HG02588 (cell line): ENCODE data around the gene CALHM3.
"Not testable (repeated sequence)": the region's sequence is repeated elsewhere in the genome, so short reads cannot be mapped to it uniquely, and the experiment has no call there.

Experiments
- ATAC-seq: cut with Tn5 transposase; IDR thresholded peaks from one replicate; pipeline ENCODE4 v1.9.1; 2021; ENCODE audit warnings: mild to moderate bottlenecking, moderate library complexity; ENCODE audit not compliant: unreplicated experiment

The CALHM3 gene

DNA sequence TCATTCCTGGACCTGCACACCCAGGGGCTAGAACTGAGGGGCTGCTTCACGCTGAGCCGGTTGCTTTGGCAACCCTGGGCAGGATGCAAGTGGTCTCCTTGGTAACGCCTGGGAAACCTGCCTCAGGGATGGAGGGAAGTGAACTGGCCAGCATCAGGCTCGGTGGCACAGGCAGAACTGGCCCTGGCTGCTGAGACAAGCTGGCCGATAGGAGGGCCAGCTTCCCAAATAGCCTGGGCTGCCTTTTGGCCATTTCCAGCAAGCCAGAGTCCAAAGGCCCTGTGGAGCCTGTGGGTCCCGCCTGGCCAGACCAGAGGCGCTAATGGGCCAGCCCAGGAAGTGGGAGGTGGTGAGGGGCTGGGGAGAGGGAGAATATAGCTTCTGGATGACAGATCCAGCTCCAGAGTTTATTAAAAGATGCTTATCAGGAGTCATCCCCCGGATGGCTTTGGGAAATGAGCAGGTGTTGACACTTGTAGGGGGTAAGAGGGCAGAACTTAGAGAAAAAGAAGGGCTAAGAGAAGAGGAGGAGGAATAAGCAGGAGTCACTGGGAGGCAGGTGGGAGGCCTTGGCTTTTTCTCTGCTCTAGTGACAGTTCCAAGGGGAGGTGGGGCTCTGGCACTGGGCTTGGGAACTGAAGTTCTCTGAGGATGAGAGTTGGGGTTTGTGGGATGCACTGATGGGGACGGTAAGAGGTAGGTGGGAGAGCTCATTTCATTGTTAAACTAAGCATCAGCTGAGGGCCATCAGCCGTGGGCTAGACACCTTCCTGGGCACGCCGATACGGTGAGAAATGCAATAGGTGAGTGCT lies 24.0 kb upstream of the CALHM3 start:
- no peak for ATAC-seq

DNA sequence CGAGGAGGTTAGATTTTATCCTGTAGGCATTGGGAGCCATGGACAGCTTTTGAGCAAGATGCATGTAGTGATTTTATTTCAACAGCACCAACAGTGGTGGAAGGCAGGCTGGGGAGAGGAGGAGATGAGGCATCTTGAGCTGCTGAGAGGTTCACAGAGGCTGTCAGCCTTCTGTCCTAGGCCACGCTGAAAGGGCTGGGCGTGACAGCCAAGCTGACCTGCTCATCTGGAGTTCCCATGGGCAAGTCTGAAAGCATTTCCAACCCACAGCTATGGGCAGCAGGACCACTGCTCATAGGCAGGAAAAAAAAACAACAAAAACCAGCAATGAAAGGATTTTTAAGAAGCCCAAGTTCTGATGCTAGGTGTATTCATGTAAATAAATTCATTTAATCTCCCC lies 22.1 kb upstream of the CALHM3 start:
- no peak for ATAC-seq

DNA sequence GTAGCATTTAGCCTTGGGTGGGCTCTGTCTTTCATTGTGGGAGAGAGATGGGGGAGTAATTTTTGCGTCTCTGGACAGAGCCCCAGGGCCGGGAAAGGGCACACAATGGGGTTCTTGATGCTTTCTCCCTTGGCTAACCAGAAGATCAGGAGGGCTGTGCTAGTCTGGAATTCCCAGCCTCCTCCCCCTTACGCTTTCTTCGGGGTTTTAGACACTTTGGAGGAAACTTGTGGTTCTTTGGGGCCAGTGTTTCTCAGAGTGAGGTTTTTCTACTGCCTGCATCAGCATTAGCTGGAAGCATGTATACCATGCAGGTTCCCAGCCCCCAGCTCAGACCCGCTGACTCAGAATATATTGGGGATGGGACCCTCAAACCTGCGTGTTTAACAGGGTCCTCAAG lies 21.4 kb upstream of the CALHM3 start:
- ATAC-seq, result no peak

DNA sequence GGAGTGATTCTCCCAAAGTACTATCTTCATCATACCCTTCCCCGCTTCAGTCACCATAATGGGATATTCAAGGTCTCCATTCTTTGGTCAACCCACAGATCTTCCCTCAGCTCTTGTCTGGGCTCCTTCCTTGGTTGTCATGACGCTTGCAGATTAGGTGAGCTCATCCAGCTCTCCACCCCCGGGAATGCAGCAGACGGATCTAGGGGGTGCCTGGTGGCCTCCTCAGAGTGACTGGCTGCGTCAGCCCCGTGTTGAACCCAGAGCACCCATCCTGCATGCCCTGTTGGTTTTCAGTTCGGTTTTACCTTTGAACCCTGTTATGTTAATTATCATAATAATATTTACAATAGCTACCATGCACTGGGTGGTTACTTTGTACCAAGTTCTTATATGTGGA lies 20.8 kb upstream of the CALHM3 start:
- ATAC-seq, result no peak

DNA sequence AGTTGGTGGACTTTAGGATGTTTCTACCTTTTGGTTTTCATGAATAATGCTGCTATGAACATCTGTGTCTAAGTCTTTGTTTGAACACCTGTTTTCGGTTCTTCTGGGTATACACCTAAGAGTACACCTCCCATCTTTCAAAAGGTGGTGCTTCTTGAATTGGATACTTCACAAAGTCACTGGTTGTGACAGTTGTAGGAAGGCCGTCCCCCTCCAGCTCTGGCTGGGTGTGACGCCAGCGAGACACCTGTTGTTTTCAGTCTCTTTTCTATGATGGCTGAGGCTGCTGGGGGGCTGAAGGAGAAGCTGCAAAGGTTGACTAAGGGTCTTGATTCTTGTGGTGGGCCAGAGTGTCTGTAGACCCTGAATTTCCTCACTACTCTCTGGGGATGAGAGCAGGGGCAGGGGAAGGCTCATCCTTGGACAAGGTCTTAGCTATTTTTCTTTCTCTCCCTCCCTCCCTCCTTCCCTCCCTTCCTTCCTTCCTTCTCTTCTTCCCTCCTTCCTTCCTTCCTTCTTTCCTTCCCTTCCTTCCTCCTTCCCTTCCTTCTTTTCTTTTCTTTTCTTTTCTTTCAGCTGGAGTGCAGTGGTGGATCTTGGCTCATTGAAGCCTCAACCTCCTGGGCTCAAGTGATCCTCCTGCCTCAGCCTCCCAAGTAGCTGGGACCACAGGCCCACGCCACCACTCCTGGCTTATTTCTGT lies 20.0 kb upstream of the CALHM3 start:
- no peak for ATAC-seq

DNA sequence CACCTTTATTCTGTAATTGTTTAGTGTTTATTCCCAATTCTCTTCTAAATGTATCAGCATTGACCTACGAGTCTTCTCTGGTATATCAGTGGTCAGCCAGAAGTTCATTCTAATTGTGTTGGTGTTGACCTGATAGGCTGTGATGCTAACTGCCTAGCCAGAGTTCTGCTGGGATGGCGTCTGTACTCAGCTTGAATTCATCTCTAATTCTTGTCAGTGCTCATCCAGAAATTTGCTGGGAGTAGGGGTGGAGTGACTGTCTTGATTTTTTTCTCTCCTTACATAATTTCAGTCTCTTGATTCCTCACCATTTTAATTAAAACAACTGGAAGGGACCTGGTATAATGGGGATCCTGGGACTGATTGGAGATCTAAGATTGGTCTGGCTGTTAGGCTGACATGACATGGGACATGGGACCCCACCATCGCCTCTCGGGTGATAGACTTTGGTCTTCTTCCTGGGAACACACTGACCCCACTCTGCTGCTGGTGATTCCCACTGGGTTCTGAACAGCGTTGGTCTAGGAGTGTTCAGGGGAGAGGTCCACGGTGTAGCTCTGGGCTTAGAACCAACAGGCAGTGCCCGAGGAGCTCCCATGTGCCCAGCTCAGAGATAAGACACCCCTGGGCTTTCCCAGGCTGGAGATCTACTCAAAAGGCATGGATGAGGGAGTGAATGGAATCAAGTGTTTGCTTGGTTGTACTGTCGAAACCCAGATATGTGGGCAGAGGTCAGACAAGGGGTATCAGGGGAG lies 18.3 kb upstream of the CALHM3 start:
- ATAC-seq, result no peak

DNA sequence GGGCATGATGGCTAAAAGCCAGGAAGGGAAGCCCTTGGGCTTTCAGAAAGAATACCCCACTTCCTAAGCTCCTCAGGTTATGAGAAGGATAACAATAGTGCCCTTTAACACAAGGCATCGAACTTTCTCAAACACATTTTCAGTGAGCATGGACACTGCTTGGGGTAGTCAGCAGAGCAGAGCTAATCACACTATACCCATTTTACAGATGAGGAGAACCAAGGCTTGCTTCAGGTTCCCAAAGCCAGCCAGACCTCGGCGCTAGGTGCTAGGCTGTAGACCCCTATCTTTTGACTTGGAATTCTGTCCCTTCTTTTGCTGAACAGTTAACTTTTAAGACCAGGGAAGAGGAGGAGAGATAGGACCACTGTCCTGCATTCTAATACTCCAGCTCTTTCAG lies 16.3 kb upstream of the CALHM3 start:
- no peak for ATAC-seq

DNA sequence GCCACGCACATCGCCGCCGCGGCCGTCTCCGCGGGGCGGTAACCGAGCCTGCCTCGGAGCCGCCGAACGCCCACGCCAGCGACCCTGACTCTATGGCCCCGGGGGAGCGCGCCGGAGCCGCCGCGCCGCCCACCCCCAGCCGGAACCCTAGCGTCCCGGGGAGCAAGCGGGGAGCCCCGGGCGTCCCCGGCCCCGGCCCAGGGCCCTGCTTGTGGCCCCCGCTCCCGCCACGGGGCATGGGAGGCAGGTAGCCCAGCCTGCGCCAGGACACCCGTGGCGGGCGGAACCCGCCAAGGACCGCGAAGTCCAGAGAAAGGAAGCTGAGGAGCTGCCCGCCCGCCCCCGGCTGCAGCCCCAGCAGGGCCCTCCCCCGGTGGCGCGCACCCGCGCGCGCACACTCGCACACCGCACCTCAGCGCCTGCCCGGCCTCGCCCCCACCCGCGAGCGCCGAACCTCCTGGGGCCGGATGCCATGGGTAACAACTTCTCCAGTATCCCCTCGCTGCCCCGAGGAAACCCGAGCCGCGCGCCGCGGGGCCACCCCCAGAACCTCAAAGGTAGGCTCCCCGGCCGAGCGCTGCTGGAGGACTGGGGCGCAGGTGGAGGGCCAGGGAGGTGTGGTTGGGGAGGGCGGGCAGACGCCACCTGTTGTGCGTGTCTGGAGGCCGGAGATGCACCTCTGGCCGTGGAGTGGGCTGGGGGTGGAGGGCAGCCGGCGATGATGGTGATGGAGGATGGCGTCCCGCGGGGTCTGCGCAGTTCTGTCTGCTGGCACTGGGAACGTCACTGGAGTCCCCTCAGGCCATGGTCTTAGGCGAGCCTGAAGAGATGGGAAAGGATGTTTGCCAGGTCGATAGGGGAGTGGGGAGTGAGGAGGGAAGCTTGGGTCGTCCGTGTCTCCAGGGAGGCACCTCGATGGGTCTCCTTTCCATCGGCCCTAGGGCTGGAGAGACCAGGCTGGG lies 15.2 kb upstream of the CALHM3 start:
- ATAC-seq, result no peak

DNA sequence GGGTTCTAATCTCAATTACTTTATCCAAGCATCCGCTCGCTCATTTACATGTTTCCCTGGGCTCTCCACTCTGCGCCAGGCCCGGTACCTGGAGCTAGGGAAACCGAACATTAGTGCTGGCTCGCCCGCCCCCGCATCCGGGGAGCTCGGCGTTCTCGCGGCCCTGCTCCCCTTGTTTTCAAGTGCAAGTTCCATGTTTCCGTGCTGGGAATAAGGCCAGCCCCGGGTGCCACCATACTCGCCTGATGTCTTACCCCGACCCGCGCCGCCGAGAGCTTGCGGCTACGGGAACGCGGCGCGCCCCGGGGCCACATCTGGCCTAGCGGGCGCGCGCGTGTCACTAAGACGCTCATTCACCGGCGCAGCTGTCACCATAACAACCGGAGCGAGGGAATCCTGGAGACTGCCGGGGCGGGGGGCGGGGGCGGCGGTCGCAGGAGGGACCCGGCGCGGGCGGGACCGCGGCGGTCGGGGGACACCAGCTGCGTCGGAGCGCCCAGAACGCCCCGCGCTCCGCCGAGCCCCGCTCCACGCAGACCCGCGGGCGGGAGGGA lies 14.4 kb upstream of the CALHM3 start, which contains the start of gene NEURL1:
Gene NEURL1 (plus strand): TSS at position 344 of the 554 bp plus-strand sequence. CDS start 683 bp downstream, outside the sequence.
- ATAC-seq, result no peak

DNA sequence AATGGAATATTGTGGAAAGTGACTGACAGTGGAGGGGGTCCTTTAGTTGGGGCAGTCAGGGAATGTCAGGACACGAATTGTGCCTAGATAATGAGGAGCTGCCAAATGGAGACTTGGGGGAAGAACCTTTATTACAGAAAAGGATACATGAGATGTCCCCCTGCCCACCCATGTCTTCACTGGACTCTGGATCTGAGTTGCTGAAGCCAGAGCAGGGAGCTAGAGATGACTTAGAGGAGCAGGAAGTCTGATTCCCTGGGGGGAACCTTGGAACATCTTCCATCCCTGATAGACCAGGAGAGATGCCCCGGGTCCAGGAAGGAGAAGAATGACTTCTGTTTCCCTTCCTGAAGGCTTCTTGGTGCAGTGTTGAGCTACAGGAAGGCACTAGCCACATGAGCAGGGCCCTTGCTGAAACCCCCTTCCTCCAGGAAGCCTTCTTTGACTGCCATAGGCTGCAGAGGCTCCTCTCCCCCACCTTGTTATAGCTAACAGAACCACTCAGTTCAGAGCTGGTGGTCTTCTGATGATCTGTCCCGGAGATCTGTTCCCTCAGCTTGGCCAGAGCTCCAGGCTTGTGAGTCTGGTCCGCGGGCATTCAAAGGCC lies 13.7 kb upstream of the CALHM3 start:
- ATAC-seq, result no peak

DNA sequence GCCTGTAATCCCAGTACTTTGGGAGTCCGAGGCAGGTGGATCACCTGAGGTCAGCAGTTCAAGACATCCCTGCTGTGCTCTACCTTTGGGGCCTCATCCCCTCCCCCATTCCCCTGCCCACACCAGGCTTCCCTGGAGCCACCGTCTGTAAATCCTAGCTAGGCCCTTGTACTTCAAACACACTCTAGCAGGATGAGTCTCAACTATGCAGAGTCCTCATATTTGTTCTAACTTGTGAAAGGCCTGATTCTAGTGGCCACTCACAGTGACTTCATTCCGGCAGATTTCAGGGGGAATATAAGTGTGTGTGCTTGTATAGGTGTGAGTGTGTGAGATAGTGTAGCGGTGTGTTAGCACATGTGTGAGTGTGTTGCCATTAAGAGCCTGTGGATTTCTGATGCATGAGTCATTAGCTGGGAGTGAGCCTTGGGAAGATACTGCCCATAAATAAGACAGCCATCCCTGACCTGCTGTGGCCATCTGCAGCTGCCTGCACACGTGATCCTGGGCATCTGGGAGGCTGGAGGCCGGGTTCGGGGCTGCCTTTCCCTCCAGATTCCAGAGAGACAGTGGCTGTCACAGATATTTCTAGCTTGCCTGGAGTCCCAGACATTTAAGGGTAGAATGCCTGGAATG lies 12.8 kb upstream of the CALHM3 start:
- ATAC-seq, result no peak

DNA sequence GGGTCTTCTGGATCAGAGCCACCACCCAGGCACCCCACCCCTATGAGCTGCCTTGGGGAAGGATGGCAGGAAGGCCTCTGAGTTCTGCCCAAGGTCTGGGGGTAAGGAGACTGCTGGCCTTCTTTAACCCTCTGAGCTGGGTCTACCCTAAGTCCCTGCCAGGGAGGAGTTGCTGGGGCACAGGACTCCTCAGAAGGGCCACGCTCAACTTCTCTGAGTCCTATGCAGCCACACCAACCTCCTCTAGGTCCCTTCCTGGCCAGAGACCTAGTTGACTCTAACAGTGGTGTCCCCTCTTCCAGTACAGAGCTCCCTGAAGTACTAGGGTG lies 11.9 kb upstream of the CALHM3 start:
- peak; percentile 17 for ATAC-seq

DNA sequence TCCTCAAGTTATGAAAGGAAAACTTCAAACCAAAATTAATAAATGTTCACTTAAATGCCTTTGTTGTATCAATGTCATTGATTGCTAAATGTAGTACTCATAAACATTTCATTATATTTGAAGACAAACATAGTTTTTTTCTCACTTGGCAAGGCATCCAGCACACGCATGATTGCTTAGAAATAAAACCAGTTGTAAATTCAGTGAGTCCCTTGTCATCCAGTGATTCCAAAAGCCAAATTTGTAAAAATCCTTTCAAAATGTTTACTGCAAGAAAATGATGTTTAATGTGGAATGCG lies 8.3 kb upstream of the CALHM3 start:
- no peak for ATAC-seq

DNA sequence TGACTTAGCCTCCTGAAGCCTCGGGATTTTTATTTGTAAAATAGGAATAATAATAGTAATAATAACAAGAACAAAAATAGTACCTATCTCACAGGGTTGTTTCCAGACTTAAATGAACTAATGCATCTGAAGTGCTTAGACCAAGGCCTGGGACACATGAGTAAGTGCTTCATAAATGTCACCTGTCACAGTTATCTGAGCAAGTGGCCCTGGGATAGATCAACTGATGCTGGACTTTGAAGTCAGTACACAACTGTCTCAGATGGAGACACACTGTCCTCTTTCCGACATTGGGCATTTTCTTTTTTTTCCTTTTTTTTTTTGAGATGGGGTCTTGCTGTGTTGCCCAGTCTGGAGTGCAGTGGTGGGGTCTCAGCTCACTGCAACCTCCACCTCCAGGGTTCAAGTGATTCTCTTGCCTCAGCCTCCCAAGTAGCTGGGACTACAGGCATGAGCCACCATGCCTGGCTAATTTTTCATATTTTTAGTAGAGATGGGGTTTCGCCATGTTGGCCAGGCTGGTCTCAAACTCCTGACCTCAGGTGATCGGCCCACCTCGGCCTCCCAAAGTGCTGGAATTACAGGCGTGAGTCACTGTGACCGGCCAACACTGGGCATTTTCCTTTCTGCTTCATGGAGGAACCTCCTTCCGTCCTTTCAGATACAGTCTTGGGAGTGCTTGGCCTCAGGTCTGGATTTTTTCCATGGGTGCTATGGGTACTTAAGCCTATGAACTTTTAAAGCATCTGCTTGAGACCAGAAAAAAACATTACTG lies 7.8 kb upstream of the CALHM3 start:
- ATAC-seq, result not testable (repeated sequence)

DNA sequence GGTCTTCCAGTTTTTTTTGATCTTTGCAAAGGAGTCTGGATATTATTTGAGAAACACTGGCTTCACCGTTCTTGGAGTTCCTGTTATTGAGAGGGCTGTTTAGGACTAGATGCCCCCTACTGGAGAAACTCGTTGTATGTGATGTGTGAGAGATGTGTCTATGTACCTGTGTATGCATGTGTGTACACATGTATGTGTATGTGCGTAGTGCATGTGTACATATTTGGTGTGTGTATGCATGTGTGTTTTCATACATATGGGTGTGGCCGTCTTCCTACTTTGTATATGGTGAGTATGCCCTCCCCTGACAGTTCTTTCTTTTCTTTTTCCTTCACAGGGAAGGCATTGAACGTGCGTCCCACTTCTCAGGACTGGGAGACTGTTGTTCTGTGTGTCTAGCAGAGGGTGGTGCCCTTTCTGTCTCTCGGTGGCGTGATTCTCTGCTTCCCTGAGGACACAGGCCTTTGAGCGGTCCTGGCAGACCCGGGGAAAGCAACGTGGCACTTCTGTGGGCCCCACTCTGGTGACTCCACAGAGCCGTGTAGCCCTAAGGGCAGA lies 3.0 kb upstream of the CALHM3 start:
- ATAC-seq, result no peak

DNA sequence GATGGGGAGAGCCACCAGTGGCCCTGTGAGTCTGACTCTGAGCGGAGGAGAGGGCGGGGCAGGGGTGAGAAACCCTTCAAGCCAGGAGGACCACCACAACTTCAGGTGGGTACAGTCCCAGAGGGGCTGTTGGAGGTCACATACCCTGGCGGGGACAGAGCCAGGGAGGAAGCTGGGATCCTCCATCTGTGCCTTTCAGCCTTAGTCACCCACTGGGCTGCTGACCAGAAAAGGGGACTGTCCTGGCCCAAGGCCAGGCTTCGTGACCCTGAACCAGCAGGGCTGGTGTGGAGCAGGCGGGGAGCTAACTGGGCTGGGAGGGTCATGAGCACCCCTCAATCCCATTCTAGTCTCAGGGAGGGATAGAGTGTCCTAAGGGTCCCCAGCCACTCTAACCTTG lies 1.5 kb upstream of the CALHM3 start:
- no peak for ATAC-seq

DNA sequence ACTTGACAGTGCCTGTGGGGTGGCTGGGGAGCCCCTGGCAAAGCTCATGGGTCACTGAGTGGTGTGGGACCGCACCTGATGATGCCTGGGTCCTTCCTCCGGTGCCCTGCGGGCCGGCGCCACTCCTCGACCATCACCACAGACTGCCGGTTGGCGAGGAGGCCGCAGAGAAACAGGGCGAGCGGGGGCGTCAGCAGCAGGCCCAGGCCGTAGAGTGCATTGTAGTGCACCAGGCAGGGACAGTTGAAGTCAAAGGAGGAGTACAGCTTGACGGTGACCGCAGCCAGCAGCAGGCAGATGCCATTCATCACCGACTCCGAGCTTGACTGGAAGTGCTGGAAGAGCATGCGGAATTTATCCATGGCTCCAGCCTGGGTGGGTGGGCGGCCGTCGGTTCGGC lies 369 bp downstream of the CALHM3 start:
- ATAC-seq, result no peak

DNA sequence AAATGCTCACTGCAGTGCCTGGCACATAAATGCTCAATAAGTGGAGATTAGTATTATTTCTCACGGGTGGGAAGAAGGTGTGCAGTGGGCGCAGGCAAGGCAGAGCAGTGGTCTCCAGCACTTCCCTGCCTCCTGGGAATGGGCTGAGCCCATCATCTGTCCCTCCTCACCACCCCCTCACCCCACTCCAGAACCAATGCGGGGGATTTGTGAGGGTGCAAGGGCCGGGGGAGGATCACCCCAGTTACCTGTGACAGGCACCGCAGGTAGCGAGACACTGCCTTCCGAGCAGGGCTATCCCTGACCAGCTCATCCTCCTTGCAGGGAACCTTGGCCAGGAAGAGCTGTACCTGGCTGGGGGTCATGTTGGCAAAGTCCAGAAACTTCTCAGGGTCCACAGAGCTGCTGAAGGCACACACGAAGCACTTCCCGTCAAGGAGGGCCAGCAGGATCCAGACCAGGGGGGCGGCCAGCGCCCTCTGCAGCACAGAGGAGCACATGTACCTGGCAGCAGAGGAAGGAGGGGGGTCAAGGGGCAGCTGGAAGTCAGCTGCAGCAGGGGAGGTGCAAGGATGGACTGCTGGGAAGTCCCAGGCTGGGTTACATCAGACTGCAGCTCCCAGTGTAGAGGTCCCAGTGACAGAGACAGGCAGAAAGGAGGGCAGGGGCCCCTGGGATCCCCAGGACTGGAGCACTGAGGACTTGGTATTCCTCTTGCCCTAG lies 2.8 kb downstream of the CALHM3 start:
- peak; percentile 32 for ATAC-seq
